Thyroid gland (tissue), 4 donors: ENCODE measurements around the gene PSKH1. TPM values are rescaled to one million over a fixed set of nuclear protein-coding genes. Genes with fewer than 3 reads are reported as not detected.
A peak's percentile ranks its signal among the peaks of the same experiment; 100 is the strongest.

Source experiments
- DNase-seq, 2 donors: peaks; one replicate each; pipeline ENCODE4 v3.0.0-alpha.2; 2019
- H3K27ac ChIP-seq, 3 donors: fragments of 200-600 bp; sonication (generic); 1 replicate in 2 of 3; 2 replicates in 1 of 3; pipeline ENCODE4 v1.5.1; 2016 to 2019; ENCODE audit warnings: mild to moderate bottlenecking in 1 of 3, moderate library complexity in 1 of 3
- H3K27me3 ChIP-seq: fragments of 200-600 bp; sonication (generic); one replicate; pipeline ENCODE4 v1.5.1; 2019
- H3K36me3 ChIP-seq, 2 donors: fragments of 200-600 bp; sonication (generic); one replicate each; pipeline ENCODE4 v1.5.1; 2016 to 2019
- H3K4me1 ChIP-seq, 2 donors: fragments of 200-600 bp; sonication (generic); one replicate each; pipeline ENCODE4 v1.5.1; 2017 to 2019
- H3K4me3 ChIP-seq, 3 donors: fragments of 200-600 bp; sonication (generic); replicated peaks in 1 of 3; 1 replicate in 2 of 3; 2 replicates in 1 of 3; pipeline ENCODE4 v1.5.1; 2016; ENCODE audit warnings: mild to moderate bottlenecking in 1 of 3
- H3K9me3 ChIP-seq: fragments of 200-600 bp; sonication (generic); one replicate; pipeline ENCODE4 v1.5.1; 2017
- CTCF ChIP-seq, 6 experiments: fragments of 200-600 bp in 3 of 6; fragments of 450-650 bp in 3 of 6; sonication (generic) in 3 of 6; IDR thresholded peaks; one replicate each; pipeline ENCODE4 v1.5.1; 2016 to 2019; ENCODE audit warnings: antibody characterized with exemption in 6 of 6, mild to moderate bottlenecking in 2 of 6, inconsistent platforms in 1 of 6, moderate library complexity in 1 of 6
- POLR2A ChIP-seq, 2 donors: fragments of 450-650 bp; IDR thresholded peaks; one replicate each; pipeline ENCODE4 v1.6.1; 2017; ENCODE audit warnings: antibody characterized with exemption in 2 of 2, mild to moderate bottlenecking in 2 of 2, moderate library complexity in 1 of 2
- WGBS, 2 donors: methylation state at CpG; one replicate each; pipeline ENCODE4 v1.1.5; 2017; 5-methylcytosine and 5-hydroxymethylcytosine counted together
- intact Hi-C: fragments of 100-400 bp; cut with DNase I; formaldehyde crosslinking; loops from one replicate; pipeline ENCODE4 v1.15.1; 2023
- total RNA-seq, 4 donors: library from RNA; depleted of rRNA; stranded (reverse); fragments of >200 nt; gene quantifications; one replicate each; pipeline ENCODE4 v1.2.3, GENCODE V29; 2016

Gene PSKH1
- total RNA-seq, 4 donors from 2014 or later, result 20.3 to 35.7 (median 28.8) TPM

GRCh38 chr16:67865318-67865717, 27.7 kb upstream of the PSKH1 start:
- Histone ChIP-seq H3K9me3 (no peaks in the 10 kb centered on the region), H3K4me1 (peaks cover 0 to 27% of the 10 kb centered on the region in 2 donors), H3K36me3 (peaks cover 10 to 29% of the 10 kb centered on the region in 2 donors), H3K27me3 (no peaks in the 10 kb centered on the region), H3K4me3 (no peak overlapping the region), H3K27ac (no peak overlapping the region)
- TF ChIP-seq CTCF (IDR thresholded peaks at IDR 0.05) (peak in 4 of 6 experiments; percentile 1 to 28 (median 20)), POLR2A (IDR thresholded peaks at IDR 0.05) (no peak)
- DNase-seq, result peak in 1 of 2 donors; percentile 19
- intact Hi-C loops, result no loop called here
- WGBS, 2 donors, result 90 to 100% methylated on average over 2 of the region's 2 CpGs

GRCh38 chr16:67868290-67868689, 24.8 kb upstream of the PSKH1 start:
- Histone ChIP-seq H3K36me3 (peaks cover 10 to 30% of the 10 kb centered on the region in 2 donors), H3K27me3 (no peaks in the 10 kb centered on the region), H3K27ac (no peak overlapping the region), H3K4me1 (peaks cover 0 to 13% of the 10 kb centered on the region in 2 donors), H3K9me3 (no peaks in the 10 kb centered on the region), H3K4me3 (no peak overlapping the region)
- TF ChIP-seq POLR2A (IDR thresholded peaks at IDR 0.05) (no peak), CTCF (IDR thresholded peaks at IDR 0.05) (no peak)
- intact Hi-C loops, result no loop called here
- 93 to 98% methylated on average over 6 of the region's 6 CpGs for WGBS, 2 donors
- DNase-seq, result no peak

GRCh38 chr16:67869653-67870052, 23.4 kb upstream of the PSKH1 start:
- Histone ChIP-seq H3K4me3 (no peak overlapping the region), H3K9me3 (no peaks in the 10 kb centered on the region), H3K27me3 (no peaks in the 10 kb centered on the region), H3K36me3 (peaks cover 10 to 30% of the 10 kb centered on the region in 2 donors), H3K27ac (no peak overlapping the region), H3K4me1 (peaks cover 12 to 14% of the 10 kb centered on the region in 2 donors)
- no peak for DNase-seq
- TF ChIP-seq POLR2A (IDR thresholded peaks at IDR 0.05), result no peak
- no peak for TF ChIP-seq CTCF (IDR thresholded peaks at IDR 0.05)
- WGBS, 2 donors, result 80 to 88% methylated on average over 7 of the region's 7 CpGs
- intact Hi-C loops, result no loop called here

- TF ChIP-seq CTCF (IDR thresholded peaks at IDR 0.05) (no peak), POLR2A (IDR thresholded peaks at IDR 0.05) (no peak)
- H3K4me1 ChIP-seq, result peaks cover 18 to 22% of the 10 kb centered on the region in 2 donors
- H3K27ac ChIP-seq, result no peak overlapping the region
- WGBS, 2 donors, result 51 to 69% methylated on average over 3 of the region's 3 CpGs
- H3K9me3 ChIP-seq, result no peaks in the 10 kb centered on the region
- DNase-seq, result no peak
- peaks cover 10 to 26% of the 10 kb centered on the region in 2 donors for H3K36me3 ChIP-seq
- intact Hi-C loops, result no loop called here
- no peaks in the 10 kb centered on the region for H3K27me3 ChIP-seq
- H3K4me3 ChIP-seq, result no peak overlapping the region
These were observed 21.8 kb upstream of the PSKH1 start for GRCh38 chr16:67871256-67871655.

- peaks cover 18 to 22% of the 10 kb centered on the region in 2 donors for H3K4me1 ChIP-seq
- peaks cover 14 to 34% of the 10 kb centered on the region in 2 donors for H3K36me3 ChIP-seq
- no peak for DNase-seq
- 83 to 86% methylated on average over 1 to 2 of the region's 2 CpGs for WGBS, 2 donors
- H3K9me3 ChIP-seq, result no peaks in the 10 kb centered on the region
- intact Hi-C loops, result no loop called here
- TF ChIP-seq CTCF (IDR thresholded peaks at IDR 0.05), result no peak
- TF ChIP-seq POLR2A (IDR thresholded peaks at IDR 0.05), result no peak
- peak overlapping the region; percentile 20 to 67 (median 37) for H3K27ac ChIP-seq
- no peaks in the 10 kb centered on the region for H3K27me3 ChIP-seq
- no peak overlapping the region for H3K4me3 ChIP-seq
These were observed 20.9 kb upstream of the PSKH1 start for GRCh38 chr16:67872131-67872630.
